ENCODE data around the gene NECTIN3. TPM values are rescaled to one million over a fixed set of nuclear protein-coding genes. Genes with fewer than 3 reads are reported as not detected.

The NECTIN3 gene
- total RNA-seq, 2 experiments from 2014 or later = 10.5 to 11.3 TPM

- POLR2A ChIA-PET = no interaction called here
- Mint-ChIP-seq H3K4me3 (no peak overlapping the region), H3K27ac (no peak overlapping the region), H3K4me1 (ENCODE audit: low read depth) (no peaks in the 10 kb centered on the region), H3K9me3 (peaks cover 15% of the 10 kb centered on the region), H3K36me3 (no peaks in the 10 kb centered on the region), H3K27me3 (no peaks in the 10 kb centered on the region)
- CTCF ChIA-PET = no interaction called here
- intact Hi-C loops (cut with micrococcal nuclease) = no loop called here
- no peak for DNase-seq
Measured at GRCh38 chr3:111227216-111227615, 155.6 kb downstream of the NECTIN3 start.

DNA sequence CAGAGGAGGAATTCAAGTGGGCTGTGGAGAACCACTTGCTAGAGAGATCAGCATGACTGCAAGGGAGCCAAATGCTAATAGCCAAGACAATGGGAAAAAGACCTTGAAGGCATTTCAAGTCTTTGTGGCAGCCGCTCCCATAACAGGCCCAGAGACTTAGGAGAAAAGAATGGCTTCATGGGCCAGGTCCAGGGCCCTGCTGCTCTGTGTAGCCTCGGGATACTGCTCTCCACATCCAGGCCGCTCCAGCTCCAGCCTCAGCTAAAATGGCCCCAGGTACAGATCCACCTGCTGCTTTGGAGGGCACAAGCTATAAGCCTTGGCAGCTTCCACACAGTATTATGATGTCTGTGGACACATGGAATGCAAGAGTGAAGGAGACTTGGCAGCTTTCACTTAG, 157.7 kb downstream of the NECTIN3 start:
- Mint-ChIP-seq H3K4me1 (ENCODE audit: low read depth) (no peaks in the 10 kb centered on the region), H3K27me3 (no peaks in the 10 kb centered on the region), H3K9me3 (peaks cover 21% of the 10 kb centered on the region), H3K27ac (no peak overlapping the region), H3K36me3 (peaks cover 2% of the 10 kb centered on the region), H3K4me3 (no peak overlapping the region)
- CTCF ChIA-PET = no interaction called here
- POLR2A ChIA-PET = no interaction called here
- intact Hi-C loops (cut with micrococcal nuclease) = no loop called here
- DNase-seq = no peak

DNA sequence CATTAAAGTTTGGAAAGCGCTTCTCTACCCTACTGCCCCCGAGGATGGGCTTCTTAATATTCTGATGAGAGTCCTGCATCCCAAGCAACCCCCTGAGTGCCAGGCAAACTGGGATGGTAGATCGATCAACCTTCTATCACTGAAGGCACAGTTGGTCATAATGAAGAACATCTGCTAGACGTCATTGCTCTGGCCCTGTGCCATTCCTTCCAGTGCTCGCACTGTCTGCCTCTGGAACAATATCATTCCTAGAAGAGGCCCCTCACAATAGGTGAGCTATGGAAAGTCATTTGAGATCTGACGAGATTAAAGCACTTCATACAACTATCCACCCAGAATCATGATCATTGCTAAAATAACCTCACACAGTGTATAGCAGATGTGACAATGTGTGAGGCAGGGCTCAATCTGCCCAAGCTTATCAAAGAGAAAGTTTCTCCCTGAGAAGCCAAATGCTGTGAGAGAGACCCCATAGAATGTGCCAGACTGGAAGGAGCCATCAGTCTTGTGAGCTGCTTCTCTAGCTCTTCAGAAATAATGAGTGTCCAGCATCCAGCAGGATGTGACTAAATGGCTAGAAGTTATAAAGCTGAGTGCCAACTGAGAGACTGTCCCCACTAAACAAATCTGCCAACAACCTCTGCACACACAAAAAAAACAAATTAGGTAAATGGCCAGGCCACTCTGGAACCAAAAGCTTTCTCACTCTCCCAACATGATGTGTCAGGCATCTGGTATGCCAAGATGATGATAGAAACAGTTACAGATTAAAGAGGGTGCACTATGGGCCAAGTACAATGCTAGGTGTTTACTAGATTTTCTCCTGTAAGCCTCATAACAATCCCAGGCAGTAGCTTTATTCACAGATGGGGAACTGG, 165.5 kb downstream of the NECTIN3 start:
- intact Hi-C loops (cut with micrococcal nuclease) = loop anchor here (10.0 kb wide), 1 partner anchor 1432 kb away; no protein-coding TSS in a partner anchor
- peaks cover 22% of the 10 kb centered on the region for H3K4me1 Mint-ChIP-seq (ENCODE audit: low read depth)
- ChIA-PET POLR2A (no interaction called here), CTCF (no interaction called here)
- no peak overlapping the region for H3K27ac Mint-ChIP-seq
- DNase-seq = no peak
- H3K9me3 Mint-ChIP-seq = peaks cover 14% of the 10 kb centered on the region
- no peaks in the 10 kb centered on the region for H3K27me3 Mint-ChIP-seq
- H3K4me3 Mint-ChIP-seq = no peak overlapping the region
- peaks cover 6% of the 10 kb centered on the region for H3K36me3 Mint-ChIP-seq

DNA sequence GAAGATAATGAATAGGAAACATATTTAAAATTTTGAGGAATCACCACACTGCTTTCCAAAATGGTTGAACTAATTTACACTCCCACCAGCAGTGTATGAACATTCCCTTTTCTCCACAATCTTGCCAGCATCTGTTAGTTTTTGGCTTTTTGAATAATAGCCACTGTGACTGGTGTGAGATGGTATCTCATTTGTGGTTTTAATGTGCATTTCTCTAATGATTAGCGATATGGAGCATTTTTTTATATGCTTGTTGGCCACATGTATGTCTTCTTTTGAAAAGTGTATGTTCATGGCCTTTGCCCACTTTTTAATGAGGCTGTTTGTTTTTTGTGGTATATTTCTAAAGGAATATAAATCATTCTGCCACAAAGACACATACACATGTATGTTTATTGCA, 166.3 kb downstream of the NECTIN3 start:
- intact Hi-C loops (cut with micrococcal nuclease) = loop anchor here (2.0 to 10.0 kb wide), 3 partner anchors 305 to 1433 kb away; partner anchors contain the start of gene CD96
- H3K27ac Mint-ChIP-seq = no peak overlapping the region

GRCh38 chr3:111238885-111239284, 167.3 kb downstream of the NECTIN3 start:
- intact Hi-C loops (cut with micrococcal nuclease) = loop anchor here (1.0 to 10.0 kb wide), 5 partner anchors 72 to 1434 kb away; partner anchors contain the start of gene CD96
- ChIA-PET CTCF (interaction anchor here (0.7 kb wide), 1 partner anchor 13 kb away, joined by 3 read pairs; no protein-coding TSS in a partner anchor), POLR2A (interaction anchor here (1.0 kb wide), 1 partner anchor 425 kb away, joined by 3 read pairs; no protein-coding TSS in a partner anchor)
- H3K27ac Mint-ChIP-seq = no peak overlapping the region
- peaks cover 6% of the 10 kb centered on the region for H3K36me3 Mint-ChIP-seq
- DNase-seq = no peak
- H3K4me3 Mint-ChIP-seq = no peak overlapping the region
- peaks cover 24% of the 10 kb centered on the region for H3K9me3 Mint-ChIP-seq
- H3K27me3 Mint-ChIP-seq = no peaks in the 10 kb centered on the region
- peaks cover 22% of the 10 kb centered on the region for H3K4me1 Mint-ChIP-seq (ENCODE audit: low read depth)

More for the DNA sequence above, 166.3 kb downstream of the NECTIN3 start:
- no peak for DNase-seq
- H3K36me3 Mint-ChIP-seq = peaks cover 6% of the 10 kb centered on the region
- no peaks in the 10 kb centered on the region for H3K27me3 Mint-ChIP-seq
- ChIA-PET POLR2A (no interaction called here), CTCF (no interaction called here)
- H3K4me1 Mint-ChIP-seq (ENCODE audit: low read depth) = peaks cover 22% of the 10 kb centered on the region
- H3K4me3 Mint-ChIP-seq = no peak overlapping the region
- peaks cover 21% of the 10 kb centered on the region for H3K9me3 Mint-ChIP-seq

DNA sequence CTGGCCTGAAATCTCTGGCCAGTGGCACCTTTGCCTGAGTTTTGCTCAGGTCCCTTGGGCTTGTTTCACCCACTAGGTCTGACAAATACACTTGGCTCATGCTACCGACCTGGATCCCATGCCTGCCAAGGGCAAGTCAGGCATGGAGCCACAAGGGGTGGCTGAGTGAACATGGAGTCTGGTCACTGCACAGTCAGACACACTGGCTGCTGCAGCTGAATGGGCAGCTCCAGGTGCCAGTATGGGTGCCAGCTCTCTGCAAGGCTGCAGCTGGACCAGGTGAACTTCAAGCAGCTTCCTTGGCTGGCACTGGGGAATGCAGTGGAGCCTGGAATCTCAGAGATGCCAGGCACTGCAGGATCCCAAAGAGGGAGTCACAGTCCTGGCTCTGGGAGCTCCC, 170.3 kb downstream of the NECTIN3 start:
- Mint-ChIP-seq H3K27me3 (no peaks in the 10 kb centered on the region), H3K4me3 (no peak overlapping the region), H3K36me3 (peaks cover 4% of the 10 kb centered on the region), H3K4me1 (ENCODE audit: low read depth) (peaks cover 22% of the 10 kb centered on the region), H3K27ac (no peak overlapping the region), H3K9me3 (peaks cover 21% of the 10 kb centered on the region)
- POLR2A ChIA-PET = no interaction called here
- CTCF ChIA-PET = no interaction called here
- DNase-seq = no peak
- intact Hi-C loops (cut with micrococcal nuclease) = no loop called here

All from activated CD4-positive, alpha-beta memory T cell treated with anti-CD3 and anti-CD28 coated beads for 36 hours (primary cell).